Suppressor macrophage (primary cell): ENCODE results near the gene CHMP4B.

Source experiments
- DNase-seq, 4 experiments: peaks; one replicate each; pipeline ENCODE4 v3.0.0-alpha.2; 2020 to 2022

CHMP4B gene

GRCh38 chr20:33840759-33841435, 29.7 kb downstream of the CHMP4B start:
- no peak for DNase-seq

- DNase-seq, result no peak
Measured at GRCh38 chr20:33841436-33841799, 30.3 kb downstream of the CHMP4B start.

GRCh38 chr20:33842346-33842745, 31.2 kb downstream of the CHMP4B start:
- no peak for DNase-seq

GRCh38 chr20:33843050-33843449, 31.9 kb downstream of the CHMP4B start:
- DNase-seq, result peak in 2 of 4 experiments; percentile 20 to 23

- DNase-seq, result no peak
Measured at GRCh38 chr20:33843854-33844253, 32.7 kb downstream of the CHMP4B start.

- DNase-seq, result peak in 1 of 4 experiments; percentile 42
Measured at GRCh38 chr20:33846291-33846935, 35.3 kb downstream of the CHMP4B start.

- no peak for DNase-seq
Measured at GRCh38 chr20:33847006-33847405, 35.9 kb downstream of the CHMP4B start.

- DNase-seq, result no peak
Measured at GRCh38 chr20:33848391-33848790, 37.2 kb downstream of the CHMP4B start.

GRCh38 chr20:33850159-33850558, 39.0 kb downstream of the CHMP4B start:
- DNase-seq, result no peak

GRCh38 chr20:33851842-33852466, 40.8 kb downstream of the CHMP4B start:
- DNase-seq, result no peak

GRCh38 chr20:33852626-33853506, 41.7 kb downstream of the CHMP4B start:
- DNase-seq, result peak in 3 of 4 experiments; percentile 30 to 55 (median 32)

- DNase-seq, result no peak
Measured at GRCh38 chr20:33853507-33853813, 42.3 kb downstream of the CHMP4B start.

- no peak for DNase-seq
Measured at GRCh38 chr20:33857722-33858563, 46.8 kb downstream of the CHMP4B start.

- no peak for DNase-seq
Measured at GRCh38 chr20:33858666-33859065, 47.5 kb downstream of the CHMP4B start.

- DNase-seq, result peak; percentile 30 to 57 (median 53)
Measured at GRCh38 chr20:33859157-33859695, 48.1 kb downstream of the CHMP4B start.

GRCh38 chr20:33859751-33860150, 48.6 kb downstream of the CHMP4B start:
- no peak for DNase-seq

GRCh38 chr20:33861458-33861857, 50.3 kb downstream of the CHMP4B start:
- DNase-seq, result no peak

GRCh38 chr20:33862709-33863403, 51.7 kb downstream of the CHMP4B start:
- peak in 3 of 4 experiments; percentile 18 to 57 (median 37) for DNase-seq

GRCh38 chr20:33863440-33864323, 52.5 kb downstream of the CHMP4B start:
- no peak for DNase-seq

- DNase-seq, result no peak
Measured at GRCh38 chr20:33864324-33864963, 53.3 kb downstream of the CHMP4B start.
